HG02870 (cell line): Measurements from ENCODE around the gene PRKCE.

Source experiments
- ATAC-seq: cut with Tn5 transposase; IDR thresholded peaks from one replicate; pipeline ENCODE4 v1.9.1; 2021; ENCODE audit warnings: mild to moderate bottlenecking, moderate library complexity; ENCODE audit not compliant: unreplicated experiment

Gene PRKCE

DNA sequence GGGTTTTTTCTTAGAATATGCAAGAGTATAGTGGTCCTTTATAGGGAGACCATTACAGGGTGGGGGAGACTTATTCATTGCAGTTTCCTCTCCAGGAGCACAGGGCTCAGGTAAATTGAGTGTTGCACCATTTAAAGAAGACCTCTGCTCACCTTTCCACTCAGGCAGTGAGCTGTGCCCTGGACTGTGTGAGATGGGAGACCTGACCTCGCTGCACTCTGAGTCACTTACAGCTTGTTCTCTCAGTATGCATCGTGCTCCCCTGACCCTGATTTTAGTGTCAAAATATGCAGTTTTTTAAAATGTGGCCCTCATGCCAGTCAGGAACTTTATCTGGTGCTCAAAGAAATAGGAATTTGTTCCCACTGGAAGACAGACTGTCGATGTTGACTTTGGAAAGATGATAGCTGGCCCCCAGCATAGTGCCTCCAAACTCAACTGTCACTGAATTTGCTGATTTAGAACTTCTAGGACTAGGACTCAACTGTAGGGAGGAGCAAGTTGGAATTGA lies 499.0 kb downstream of the PRKCE start:
- no peak for ATAC-seq

DNA sequence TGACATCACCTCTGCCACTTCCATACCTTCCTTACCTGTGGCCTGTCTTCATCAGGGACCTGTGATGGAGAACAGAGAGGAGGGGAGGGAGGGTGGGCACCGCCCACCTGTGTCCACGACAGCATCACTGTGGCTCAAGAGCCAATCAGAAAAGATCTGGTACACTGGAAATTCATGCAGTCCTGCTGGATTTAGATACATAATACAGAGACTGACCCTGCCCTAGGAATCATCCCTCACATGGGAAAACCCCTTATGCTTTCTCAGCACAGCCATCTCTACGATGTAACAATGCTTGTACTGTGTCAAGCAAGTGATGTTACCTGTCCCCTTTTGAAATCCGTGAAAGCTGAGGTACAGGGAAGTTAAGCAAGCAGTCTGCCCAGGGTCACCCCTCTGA lies 500.1 kb downstream of the PRKCE start:
- no peak for ATAC-seq

GRCh38 chr2:46153996-46154753 lies 502.7 kb downstream of the PRKCE start:
- ATAC-seq = no peak

GRCh38 chr2:46157072-46157965 lies 505.8 kb downstream of the PRKCE start:
- no peak for ATAC-seq

GRCh38 chr2:46157966-46158310 lies 506.5 kb downstream of the PRKCE start:
- ATAC-seq = no peak

GRCh38 chr2:46158661-46159060 lies 507.2 kb downstream of the PRKCE start:
- ATAC-seq = no peak

- ATAC-seq = no peak
Observed at GRCh38 chr2:46160326-46160725, 508.9 kb downstream of the PRKCE start.

DNA sequence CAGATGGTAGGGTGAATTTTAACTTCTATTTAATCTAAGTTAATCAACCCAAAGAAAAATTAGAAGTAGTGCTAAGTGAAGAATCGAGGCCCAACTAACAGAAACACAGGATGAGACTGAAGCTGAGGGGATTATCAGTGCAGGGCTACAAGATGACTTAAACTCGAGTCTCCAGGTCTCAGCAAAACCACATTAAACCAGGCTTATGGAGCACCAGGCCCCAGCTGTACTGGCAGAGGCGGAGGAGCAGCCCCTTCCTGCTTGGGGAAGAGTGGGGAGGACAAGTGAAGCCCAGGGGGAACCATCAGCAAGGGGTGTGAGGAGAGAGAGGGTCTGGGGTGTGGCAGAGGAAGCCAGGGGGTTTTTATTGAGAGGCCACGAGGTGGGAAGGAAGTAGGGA lies 509.8 kb downstream of the PRKCE start:
- ATAC-seq = no peak

DNA sequence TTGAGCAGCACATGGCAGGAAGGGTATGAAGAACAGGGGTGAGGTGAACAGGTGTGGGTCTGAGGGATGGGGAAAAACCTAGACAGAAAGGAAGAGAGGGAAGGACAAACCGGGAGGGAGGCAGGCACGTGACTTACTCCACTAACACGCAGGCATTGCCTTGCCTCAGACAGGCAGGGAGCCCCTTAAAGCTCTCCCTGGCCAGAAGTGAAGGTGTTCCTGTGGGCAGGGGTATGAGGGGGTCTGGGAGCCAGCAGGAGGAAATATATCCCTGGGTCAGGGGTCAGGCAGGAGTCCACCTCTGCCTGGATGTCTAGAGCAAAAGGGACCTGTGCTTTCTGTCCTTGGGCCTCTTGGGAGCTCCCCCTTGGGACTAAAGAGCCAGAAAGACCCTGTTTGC lies 510.4 kb downstream of the PRKCE start:
- no peak for ATAC-seq

- ATAC-seq = no peak
Observed at GRCh38 chr2:46162329-46163097, 511.0 kb downstream of the PRKCE start.

GRCh38 chr2:46163098-46163430 lies 511.6 kb downstream of the PRKCE start:
- ATAC-seq = no peak

DNA sequence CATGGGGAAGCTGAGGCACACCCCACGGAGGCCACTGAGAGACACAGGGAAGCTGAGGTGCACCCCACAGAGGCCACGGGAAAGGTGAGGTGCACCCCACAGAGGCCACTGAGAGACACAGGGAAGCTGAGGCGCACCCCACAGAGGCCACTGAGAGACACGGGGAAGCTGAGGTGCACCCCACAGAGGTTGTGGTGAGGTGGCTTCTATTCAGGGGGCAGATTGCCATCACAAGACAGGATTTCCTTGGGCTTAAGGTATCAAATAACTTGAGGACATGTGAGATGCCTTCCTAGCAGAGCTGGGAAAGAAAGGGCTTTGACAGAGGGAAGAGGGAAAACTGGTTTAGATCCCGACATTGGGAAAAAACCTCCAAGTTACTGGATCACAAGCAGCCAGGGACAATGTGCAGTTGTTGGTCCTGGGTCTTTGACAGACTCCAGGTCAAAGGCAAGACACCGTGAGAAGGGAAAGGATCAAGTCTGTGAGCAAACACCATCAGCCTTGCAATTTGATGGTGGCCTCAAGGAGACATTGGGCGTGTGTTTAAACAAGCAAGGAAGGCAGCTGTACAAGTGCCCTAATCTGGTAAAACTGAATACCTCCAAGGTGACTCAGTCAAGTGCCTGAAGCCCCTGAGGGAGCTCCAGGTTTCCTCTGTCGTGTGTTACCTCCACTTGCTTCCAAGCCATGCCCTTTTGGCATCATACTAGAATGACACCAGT lies 512.5 kb downstream of the PRKCE start:
- no peak for ATAC-seq

DNA sequence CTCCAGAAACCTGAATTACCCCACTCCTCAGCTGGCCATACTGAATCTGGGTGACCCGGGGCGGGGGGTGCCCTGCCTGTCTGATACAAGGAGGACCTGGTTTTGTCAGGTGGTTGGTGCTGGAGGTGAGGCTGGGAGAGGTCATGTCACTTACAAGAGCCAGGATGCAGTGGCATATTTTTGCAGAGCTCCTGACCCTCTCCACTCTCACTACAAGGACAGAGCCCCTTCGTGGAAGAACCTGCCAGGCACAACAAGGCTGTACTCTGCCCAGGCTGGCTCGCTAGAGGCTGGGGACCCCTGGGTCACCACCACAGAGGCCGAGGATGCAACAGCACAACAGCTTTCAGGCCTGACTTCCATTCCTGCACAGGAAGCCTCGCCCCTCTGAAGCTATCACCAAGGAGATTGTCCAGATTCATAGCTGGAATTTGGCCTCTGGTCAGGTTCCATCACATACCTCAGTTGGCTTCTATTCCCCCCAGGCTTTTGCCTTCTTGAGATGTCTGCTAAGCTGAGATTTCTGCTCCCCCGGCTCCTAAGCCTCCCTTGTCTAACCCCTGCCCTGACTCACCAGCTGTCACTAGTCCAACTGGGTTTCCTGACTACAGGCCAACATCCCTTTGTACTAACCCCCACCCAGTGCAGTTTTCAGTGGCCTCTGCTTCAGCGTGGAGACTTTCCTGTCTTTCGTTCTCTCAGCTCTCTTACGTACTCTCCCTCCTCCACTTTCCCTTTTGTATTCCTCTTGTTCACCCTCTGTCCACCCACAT lies 513.2 kb downstream of the PRKCE start:
- no peak for ATAC-seq

DNA sequence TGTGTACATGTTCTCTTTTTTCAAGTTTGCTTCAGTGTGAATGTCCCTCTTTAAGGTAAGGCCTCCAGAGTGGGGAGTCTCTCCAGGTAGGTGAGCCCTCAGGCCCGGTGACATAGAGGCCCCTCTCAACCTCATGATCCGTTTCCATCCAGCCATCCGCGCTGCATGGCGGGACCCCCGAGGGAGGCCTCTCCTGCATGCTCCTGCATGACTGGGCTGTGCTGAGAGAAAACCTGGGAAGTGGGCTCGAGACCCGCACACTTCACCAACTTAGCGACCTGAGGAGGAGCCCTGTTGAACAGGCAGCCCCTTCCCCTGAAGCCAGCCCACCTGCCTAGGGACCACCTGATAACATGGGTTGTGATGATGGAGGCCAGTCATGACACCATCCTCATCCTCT lies 514.4 kb downstream of the PRKCE start:
- no peak for ATAC-seq

DNA sequence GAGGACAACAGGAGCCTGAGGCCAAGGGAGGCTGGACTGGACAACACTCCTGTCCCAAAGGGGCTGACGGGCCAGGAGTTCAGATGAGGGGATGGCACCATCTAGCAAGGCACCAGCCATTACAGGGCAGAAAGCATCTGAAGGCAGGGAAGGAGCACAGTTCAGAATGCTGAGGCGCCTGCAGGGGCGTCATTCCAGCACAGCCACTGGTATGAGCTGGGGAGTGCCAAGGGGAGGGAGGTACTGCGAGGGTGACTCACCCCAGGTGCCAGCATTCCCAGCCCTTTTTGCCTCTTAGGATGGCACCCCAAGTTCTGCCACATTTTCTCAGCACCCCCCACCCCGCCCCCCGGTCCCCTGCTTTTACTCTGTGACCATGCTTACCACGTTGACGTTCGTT lies 515.9 kb downstream of the PRKCE start:
- no peak for ATAC-seq

GRCh38 chr2:46167924-46168323 lies 516.4 kb downstream of the PRKCE start:
- ATAC-seq = no peak

DNA sequence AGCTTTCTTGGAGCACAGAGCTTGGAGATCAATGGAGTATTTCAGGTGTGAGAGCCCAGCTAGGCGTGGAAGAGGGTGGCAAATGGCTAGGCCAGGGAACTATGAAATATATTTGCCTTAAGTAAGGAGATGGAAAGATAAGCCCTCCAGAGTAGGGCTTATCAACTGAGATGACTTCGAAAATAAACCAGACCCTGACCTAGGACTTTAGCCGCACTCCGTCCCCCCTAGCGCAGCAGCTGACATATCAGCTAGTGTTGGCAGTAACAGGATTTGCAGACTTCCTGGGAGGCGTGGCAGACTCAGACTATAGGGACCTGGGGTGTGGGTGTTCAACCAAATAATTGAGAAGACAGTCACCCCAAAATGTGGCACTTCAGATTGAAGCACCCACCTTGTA lies 518.0 kb downstream of the PRKCE start:
- no peak for ATAC-seq

GRCh38 chr2:46170026-46170425 lies 518.6 kb downstream of the PRKCE start:
- ATAC-seq = no peak

GRCh38 chr2:46170611-46171350 lies 519.3 kb downstream of the PRKCE start:
- no peak for ATAC-seq
